Measurements from ENCODE around the gene ZSWIM5.

GRCh38 chr1:45236136-45236535 lies 29.7 kb upstream of the ZSWIM5 start:
- no peak for TF ChIP-seq POLR2A (IDR thresholded peaks at IDR 0.05)
- TF ChIP-seq CTCF (IDR thresholded peaks at IDR 0.05): no peak

All from body of pancreas (tissue), 4 donors.